Activated naive CD4-positive, alpha-beta T cell (primary cell): ENCODE results near the gene DHRSX.
"Not testable (repeated sequence)": the region's sequence is repeated elsewhere in the genome, so short reads cannot be mapped to it uniquely, and the experiment has no call there.

Source experiments
- DNase-seq, 4 experiments: peaks; one replicate each; lab custom pipeline; 2025; lab: John Stamatoyannopoulos, UW

DHRSX gene

DNA sequence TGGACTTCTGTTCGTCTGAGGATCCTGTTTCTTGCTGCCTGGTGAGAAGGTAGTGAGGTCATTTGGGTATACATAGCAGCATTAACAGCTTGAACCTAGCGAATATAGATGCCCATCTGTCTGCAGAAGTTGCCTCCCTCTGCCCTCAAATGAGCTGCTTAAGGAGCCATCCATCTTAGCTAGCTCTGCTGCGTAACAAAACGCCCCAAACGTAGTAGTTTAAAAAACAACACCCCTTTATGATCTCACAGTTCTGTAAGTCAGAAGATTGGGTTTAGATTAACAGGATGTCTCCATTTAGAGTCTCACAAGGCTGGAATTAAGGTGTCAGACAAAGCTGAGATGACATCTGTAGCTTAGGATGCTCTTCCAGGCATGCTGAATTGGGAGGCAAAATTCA, 185.3 kb downstream of the DHRSX start:
- DNase-seq = no peak

DNA sequence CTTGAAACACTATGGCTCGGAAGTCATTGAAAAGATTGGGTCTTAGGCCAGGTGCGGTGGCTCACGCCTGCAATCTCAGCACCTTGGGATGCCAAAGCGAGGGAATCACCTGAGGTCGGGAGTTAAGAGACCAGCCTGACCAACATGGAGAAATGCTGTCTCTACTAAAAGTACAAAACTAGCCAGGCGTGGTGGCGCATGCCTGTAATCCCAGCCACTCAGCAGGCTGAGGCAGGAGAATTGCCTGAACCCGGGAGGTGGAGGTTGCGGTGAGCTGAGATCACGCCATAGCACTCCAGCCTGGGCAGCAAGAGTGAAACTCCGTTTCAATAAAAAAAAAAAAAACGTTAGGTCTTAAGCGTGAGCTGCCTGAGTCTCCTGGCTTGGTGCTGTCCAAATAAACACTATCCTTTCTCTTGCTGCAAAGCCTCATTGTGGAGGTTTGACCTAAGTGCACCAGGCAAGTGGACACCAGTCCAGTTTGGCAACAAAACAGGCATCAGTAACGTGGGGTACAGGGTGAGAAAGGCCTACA, 185.9 kb downstream of the DHRSX start:
- no peak for DNase-seq

DNA sequence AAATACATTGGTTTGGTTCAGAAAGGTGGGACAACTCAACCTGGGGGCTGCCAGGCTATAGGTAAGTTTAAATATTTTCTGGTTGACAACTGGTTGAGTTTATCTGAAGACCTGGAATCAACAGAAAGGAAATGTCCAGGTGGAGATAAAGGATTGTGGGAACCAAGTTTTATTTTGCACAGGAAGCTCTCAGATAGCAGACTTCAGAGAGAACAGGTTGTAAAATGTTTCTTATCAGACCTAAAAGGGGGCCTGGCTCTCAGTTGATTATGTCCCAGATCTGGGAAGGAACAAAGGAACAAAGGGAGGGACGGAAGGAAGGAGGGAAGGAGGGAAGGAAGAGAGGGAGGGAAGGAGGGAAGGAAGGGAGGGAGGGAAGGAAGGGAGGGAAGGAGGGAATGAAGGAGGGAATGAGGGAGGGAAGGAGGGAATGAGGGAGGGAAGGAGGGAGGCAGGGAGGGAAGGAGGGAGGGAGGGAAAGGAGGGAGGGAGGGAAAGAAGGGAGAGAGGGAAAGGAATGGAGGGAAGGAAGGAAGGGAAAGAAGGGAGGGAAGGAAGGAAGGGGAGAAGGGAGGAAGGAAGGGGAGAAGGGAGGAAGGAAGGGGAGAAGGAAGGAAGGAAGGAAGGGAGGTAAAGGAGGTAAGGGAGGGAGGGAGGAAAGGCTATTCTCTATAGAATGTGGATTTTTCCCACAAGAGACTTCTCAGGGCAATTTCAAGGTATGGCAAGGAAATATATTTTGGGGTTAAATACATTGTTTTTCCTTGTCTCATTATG, 186.7 kb downstream of the DHRSX start:
- DNase-seq = no peak

DNA sequence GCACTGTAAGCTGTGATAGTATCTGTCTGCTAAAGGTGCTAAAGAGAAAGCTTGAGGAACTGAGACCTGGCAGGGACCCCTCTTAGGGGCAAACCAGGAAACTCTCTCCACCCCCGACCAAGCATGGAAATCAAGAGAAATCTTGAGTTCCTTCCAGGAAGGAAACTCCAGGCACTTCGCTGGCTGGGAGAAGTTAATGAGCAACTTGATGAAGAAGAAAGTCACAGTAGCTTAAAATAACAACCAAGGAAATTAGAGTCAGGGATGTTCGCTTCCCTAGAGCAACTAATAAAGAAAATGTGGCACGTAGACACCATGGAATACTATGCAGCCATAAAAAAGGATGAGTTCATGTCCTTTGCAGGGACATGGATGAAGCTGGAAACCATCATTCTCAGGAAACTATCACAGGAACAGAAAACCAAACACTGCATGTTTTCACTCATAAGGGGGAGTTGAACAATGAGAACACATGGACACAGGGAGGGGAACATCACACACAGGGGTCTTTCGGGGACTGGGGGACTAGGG, 188.7 kb downstream of the DHRSX start:
- not testable (repeated sequence) for DNase-seq

DNA sequence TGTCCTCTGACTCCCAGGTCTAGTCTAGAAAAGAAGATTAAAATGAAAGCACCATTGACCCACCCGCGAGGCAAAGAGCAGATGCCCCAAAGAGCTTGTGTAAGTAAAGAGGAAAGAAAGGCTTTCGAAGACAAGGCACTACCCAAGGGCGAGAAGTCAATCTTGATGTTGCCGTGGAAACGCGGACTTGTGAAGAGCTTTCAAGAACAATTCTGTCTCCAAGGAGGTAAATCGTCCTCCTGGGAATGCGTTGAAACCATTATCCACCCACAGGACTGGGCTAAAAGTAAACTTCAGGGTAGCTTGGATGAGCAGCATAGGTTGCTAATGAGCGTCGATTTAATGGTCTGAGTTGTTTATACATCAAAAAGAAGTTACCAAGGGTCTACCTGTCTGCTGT, 189.3 kb downstream of the DHRSX start:
- no peak for DNase-seq

DNA sequence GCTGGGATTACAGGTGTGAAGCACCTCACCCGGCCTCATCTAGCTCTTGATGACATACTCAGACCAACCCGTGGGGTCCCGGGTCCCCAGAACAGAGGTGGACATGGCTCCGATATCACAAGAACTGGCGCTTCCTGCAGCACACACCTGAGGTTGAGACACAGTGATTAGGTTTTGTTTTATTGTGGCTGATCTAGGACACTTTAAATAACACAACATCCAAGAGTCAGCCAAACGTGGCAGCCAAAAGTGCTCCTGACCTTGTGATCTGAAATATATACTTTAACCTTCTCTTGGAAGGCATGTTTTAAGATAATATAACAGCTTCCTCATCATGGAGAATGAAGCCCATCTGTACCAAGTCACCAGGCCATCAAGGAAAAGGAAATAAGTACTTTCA, 198.9 kb downstream of the DHRSX start:
- no peak for DNase-seq

DNA sequence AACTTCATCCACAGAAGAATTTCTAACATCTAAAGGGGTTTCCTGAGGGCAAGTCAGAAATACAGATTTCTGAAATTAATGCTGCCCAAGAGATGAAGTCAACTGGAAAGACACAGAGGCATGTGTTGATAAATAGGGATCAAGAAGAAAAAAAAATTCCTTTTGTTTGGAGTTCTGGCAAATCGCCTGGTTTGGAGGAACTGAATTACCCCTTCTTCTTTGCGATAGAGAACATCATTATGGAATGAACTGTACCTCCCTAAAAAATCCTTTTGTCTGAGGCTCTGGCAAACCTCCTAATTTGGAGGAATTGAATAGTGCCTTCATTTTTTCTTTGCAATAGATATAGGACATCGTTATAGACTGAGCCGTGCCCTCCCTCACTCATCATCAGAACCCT, 200.9 kb downstream of the DHRSX start:
- no peak for DNase-seq

DNA sequence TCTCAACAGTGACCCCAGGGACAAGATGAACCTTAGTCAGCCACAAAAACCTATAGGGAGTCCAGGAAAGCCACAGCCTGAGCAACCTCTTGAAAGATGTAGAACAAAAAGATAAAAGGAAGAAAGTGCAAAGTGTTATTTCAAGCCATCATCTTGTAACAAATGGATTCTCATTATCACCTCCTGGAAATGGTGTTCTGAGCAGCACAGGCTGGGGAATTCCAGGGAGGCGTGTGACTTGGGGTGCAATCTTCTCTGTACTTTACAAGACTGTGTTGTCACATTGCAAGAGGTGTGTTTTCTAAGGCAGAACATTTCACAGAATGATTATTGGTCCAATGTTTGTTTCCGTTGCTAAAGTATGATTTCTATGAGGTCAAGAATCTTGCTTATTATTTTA, 214.0 kb downstream of the DHRSX start:
- DNase-seq = no peak

DNA sequence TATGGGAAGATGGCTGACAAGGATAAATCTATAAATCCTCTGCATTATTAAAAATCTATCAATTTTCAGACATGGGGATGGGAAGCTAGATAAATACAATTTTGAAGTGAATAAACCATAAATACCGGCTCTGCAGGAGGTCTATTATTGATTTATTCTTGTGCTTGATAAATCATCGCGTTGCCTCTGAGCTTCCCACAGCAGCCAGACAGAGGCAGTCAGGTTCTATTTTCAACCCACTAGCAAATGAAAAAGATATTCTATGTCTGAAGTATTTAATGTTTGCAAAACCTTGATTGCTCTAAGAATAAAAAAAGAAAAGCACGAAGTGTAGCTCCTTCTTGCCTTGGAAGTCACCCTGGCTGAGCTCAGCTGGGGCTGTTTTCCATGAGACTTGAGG, 216.2 kb downstream of the DHRSX start:
- DNase-seq = no peak

DNA sequence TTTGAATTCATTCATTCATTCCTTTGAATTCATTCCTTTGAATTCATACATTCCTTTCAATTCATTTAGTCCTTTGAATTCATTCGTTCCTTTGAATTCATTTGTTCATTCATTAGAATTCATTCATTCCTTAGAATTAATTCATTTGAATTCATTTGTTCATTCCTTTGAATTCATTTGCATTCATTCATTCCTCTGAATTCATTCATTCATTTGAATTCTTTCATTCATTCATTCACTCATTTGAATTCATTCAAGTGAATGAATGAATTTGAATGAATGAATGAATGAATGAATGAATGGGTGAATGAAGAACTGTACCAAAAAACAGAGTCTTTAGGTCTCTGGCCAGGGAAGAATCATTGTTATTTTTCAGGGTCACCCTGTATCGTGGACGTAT, 216.6 kb downstream of the DHRSX start:
- no peak for DNase-seq

DNA sequence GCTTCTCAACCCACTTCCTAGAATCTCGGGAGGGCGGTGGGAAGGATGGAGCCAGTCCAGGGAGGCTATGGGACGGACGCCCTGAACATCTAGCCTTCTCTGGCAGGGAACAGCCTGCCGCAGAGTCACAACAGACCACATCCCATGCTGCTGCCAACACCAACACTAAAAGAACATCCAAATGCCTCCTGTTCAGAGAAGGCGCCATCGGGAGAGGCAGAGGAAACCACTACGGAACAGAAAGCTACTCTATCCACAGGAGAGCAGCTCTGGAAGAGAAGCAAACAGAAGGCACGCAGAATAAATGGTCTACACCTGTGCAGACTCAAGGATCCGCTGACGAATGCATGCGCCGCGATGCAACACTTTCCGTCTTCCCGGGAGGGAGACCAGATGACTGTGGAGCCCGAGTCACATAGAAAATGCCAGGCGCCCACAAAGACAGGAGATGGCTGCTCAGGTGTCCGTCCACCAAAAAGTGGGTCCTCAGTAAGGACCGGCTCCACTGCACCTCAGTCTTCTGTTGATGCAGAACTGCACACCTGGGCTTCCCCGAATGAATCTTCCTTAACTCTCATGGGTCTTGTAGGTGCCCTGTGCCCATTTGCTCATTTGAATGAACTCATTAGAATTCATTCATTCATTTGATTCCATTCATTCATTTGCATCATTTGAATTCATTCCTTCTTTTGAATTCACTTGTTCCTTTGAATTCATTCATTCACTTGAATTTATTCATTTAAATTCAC, 217.5 kb downstream of the DHRSX start:
- no peak for DNase-seq

DNA sequence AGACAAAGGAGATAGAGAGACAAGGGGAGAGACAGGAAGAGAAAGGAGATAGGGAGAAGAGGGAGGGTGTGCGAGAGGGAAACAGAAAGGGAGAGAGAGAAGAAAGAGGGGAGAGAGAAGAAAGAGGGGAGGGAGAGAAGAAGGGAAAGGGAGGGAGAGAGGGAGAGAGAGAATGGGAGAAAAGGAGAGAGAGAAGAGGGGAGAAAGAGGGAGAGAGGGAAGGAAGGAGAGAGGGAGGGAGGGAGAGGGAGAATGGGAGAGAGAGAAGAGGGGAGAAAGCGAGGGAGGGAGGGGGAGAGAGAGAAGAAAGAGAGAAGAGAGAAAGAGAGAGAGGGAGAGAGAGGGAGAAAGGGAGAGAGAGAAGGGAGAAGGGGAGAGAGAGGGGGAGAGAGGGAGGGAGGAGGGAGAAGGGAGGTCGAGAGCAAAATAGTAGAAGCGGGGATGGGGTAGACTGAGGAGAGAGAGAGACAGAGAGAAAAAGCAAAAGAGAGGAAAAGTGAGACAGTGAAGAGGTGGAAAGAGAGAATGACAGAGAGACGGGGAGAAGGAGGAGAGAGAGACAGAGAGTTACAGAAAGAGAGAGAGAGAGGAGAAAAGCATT, 218.2 kb downstream of the DHRSX start:
- no peak for DNase-seq

DNA sequence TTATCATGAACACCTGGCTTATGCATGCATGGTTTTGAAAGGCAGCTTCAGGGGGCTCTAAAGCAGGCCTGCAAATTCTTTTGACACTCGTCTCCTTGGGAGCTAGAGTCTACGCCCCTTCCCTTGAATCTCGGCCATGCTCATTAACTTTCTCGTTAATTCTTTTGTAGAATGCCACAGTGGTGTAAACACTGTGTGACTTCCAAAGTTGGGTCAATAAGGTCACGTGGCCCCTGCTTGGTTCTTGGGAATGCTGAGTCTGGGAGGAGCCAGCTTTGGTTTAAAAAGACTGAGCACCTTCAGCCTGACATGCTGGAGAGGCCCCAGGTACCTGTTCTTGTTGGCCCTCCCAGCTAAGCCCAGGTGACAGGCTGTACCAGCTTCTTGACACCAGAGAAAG, 228.4 kb downstream of the DHRSX start:
- DNase-seq = no peak

DNA sequence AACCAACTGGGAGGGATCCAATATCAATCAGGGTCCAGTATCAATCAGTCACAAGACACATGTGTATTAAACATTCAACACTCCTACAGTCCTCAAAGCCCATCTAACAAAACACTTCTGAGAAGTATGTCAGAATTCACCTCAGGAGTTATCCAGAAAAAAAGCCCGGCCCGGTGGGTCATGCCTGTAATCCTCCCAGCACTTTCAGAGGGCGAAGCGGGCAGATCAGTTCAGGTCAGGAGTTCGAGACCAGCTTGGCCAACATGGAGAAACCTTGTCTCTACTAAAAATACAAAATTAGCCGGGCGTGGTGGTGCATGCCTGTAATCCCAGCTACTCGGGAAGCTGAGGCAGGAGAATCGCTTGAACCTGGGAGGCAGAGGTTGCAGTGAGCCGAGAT, 229.2 kb downstream of the DHRSX start:
- DNase-seq = not testable (repeated sequence)

DNA sequence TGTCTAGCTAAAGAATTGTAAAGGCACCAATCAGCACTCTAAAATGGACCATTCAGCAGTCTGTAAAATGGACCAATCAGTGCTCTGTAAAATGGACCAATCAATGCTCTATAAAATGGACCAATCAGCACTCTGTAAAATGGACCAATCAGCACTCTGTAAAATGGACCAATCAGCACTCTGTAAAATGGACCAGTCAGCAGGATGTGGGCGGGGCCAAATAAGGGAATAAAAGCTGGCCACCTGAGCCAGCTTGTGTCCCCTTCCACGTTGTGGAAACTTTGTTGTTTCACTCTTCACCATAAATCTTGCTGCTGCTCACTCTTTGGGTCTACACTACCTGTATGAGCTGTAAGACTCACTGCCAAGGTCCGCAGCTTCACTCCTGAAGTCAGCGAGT, 230.0 kb downstream of the DHRSX start:
- DNase-seq = not testable (repeated sequence)

DNA sequence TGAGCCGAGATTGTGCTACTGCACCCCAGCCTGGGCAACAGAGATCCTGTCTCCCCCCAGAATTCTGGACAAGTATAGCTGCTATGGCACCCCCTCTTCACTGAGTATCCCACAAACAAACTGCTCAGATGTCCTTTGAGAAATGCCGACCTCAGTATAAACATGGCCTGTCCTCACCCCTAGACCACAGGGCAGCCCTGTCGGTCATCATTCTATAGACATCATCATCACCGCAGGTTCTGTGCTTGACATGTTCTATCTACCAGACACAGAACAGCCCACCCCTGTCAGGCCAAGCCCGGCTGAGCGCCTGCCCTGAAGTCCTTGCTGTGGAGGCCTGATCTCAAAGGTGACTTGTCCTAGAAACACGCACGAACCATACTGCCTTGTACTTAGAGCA, 232.9 kb downstream of the DHRSX start:
- DNase-seq = no peak

DNA sequence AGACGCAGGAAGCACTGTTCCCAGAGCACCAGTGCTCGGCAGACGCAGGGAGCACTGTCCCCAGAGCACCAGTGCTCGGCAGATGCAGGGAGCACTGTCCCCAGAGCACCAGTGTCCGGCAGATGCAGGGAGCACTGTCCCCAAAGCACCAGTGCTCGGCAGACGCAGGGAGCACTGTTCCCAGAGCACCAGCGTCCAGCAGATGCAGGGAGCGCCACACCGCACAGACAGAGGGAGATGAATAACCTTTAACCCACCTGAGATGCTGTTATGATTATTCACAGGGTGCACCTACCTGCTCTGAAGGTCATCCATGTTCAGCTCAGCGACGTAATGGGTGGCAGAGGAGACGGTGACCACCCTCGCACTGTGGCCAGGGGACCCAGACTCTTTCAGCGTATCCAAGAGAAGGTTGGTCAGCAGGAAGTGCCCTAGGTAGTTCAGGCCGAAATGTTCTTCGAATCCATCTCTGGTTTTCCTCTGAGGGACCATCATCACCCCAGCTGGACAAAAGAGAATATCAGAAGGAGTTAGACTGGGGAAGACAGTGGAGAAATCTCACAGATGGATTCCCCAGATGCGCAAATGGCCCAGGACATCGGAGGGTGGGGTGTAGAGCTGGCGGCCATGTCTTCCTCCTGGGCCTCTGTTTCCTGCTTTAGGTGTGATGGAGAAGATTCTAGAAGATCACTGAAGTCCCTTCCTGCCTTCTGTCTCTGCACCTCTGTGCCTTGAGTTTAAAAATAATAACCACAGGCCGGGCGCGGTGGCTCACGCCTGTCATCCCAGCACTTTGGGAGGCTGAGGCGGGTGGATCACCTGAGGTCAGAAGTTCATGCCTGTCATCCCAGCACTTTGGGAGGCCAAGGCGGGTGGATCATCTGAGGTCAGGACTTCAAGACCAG, 234.1 kb downstream of the DHRSX start:
- no peak for DNase-seq

DNA sequence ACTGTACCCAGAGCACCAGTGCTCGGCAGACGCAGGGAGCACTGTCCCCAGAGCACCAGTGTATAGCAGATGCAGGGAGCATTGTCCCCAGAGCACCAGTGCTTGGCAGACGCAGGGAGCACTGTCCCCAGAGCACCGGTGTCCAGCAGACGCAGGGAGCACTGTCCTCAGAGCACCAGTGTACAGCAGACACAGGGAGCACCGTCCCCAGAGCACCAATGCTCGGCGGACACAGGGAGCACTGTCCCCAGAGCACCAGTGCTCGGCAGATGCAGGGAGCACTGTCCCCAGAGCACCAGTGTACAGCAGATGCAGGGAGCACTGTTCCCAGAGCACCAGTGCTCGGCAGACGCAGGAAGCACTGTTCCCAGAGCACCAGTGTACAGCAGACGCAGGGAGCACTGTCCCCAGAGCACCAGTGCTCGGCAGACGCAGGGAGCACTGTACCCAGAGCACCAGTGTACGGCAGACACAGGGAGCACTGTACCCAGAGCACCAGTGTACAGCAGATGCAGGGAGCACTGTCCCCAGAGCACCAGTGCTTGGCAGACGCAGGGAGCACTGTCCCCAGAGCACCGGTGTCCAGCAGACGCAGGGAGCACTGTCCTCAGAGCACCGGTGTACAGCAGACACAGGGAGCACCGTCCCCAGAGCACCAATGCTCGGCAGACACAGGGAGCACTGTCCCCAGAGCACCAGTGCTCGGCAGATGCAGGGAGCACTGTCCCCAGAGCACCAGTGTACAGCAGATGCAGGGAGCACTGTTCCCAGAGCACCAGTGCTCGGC, 234.9 kb downstream of the DHRSX start:
- DNase-seq = not testable (repeated sequence)

DNA sequence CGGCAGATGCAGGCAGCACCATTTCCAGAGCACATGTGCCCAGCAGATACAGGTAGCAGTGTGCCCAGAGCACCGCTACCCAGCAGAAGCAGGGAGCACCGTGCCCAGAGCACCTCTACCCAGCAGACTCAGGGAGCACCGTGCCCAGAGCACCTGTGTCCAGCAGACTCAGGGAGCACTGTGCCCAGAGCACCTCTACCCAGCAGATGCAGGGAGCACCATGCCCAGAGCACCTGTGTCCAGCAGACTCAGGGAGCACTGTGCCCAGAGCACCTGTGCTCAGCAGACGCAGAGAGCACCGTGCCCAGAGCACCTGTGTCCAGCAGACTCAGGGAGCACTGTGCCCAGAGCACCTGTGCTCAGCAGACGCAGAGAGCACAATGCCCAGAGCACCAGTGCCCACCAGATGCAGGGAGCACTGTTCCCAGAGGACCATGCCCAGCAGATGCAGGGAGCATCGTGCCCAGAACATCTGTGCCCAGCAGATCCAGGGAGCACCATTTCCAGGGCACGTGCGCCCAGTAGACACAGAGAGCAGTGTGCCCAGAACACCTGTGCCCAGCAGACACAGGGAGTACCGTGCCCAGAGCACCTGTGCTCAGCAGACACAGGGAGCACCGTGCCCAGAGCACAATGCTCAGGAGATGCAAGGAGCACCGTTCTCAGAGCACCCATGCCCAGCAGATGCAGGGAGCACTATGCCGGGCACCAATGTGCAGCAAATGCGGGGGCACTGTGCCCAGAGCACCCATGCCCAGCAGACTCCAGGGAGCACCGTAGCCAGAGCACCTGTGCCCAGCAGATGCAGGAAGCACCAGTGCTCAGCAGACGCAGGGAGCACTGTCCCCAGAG, 236.4 kb downstream of the DHRSX start:
- DNase-seq = no peak

DNA sequence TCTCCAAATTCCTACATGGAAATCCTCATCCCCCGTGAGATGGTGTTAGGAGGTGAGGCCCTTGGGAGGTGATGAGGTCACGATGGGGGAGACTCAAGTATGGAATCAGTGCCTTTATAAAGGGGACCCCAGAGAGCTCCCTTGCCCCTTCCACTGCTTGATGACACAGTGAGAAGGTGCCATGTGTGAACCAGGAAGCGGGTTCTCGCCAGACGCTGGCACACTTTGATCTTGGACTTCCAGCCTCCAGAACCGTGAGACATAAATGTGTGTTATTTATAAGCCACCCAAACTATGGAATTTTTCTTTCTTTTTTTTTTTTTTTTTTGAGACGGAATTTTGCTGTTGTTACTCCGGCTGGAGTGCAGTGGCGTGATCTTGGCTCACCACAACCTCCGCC, 237.6 kb downstream of the DHRSX start:
- DNase-seq = no peak
